GM21515 (cell line): ENCODE measurements around the gene DOK6.

ENCODE experiments used
- ATAC-seq: cut with Tn5 transposase; IDR thresholded peaks from one replicate; pipeline ENCODE4 v1.9.1; 2021; ENCODE audit not compliant: unreplicated experiment

The DOK6 gene

GRCh38 chr18:69680123-69680522 lies 279.4 kb downstream of the DOK6 start:
- no peak for ATAC-seq

DNA sequence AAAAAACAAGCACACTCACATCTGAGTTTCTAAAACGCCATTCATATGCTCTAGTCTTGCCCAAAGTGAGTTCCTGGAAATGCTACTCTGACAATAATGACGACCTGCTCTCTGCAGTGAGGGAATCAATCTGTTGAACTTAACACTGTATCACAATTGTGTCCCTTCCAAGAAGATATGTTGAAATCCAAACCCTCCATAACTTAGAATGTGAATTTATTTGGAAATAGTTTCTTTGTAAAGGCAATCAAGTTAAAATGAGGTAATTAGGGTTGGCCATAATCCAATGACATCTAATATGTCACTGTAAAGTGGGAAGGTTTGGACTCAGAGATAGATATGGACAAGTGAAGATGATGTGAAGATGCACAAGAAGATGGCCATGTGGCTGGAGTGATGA lies 282.5 kb downstream of the DOK6 start:
- ATAC-seq, result no peak

DNA sequence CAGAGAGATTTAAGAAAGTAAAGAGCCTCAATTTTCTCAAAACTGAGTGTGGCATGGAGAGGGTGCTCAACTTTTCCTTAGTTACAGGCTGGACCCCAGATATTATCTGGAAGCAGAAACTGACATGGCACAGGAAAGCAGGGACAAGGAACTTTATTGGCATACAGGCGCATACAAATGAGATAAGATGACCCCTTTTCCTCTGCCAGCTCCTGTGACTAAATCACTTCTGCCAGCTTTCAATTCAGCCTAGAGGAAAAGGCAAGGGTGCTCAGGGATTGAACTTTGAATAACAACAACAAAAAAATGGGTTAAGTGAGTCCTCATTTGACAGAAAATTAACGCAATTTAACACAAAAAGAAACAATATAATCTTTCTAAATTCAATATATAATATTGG lies 284.1 kb downstream of the DOK6 start:
- no peak for ATAC-seq

DNA sequence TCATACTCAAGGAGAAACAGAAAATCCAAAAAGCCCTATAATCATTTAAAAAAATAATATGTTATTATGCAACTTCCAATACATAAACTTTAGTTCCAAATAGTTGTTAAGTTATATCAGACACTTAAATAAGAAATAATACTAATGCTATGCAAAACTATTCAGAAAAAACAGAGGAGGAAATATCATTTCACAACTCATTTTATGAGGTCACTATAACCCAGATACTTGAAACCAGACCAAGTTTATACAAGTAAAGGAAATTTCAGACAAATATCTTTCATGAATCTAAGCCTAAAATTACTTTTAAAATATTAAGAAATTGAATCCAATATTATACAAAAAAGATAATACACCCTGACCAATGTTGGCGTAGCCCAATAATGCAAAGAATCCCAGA lies 286.2 kb downstream of the DOK6 start:
- no peak for ATAC-seq

- no peak for ATAC-seq
These were observed 288.6 kb downstream of the DOK6 start for GRCh38 chr18:69689121-69689759.

GRCh38 chr18:69691008-69691760 lies 290.5 kb downstream of the DOK6 start:
- no peak for ATAC-seq

DNA sequence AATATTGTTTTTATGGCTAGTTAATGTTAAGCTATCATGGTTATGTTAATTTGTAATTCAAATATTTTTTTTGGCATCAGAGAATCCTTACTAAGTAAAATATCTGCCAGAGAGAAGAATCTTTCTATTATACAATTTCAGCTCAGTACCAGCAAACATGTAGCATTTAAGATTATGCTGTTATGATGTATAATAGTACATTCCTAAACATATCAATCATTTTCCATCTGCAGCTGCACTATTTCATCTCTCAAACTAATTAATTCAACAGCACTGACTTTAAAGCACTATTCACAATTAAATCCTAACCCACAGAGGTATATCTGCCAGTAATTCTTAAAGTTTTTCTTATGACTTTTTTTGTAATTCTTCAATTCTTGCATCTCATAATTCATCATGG lies 296.4 kb downstream of the DOK6 start:
- ATAC-seq, result no peak

GRCh38 chr18:69697689-69698088 lies 297.0 kb downstream of the DOK6 start:
- ATAC-seq, result no peak

DNA sequence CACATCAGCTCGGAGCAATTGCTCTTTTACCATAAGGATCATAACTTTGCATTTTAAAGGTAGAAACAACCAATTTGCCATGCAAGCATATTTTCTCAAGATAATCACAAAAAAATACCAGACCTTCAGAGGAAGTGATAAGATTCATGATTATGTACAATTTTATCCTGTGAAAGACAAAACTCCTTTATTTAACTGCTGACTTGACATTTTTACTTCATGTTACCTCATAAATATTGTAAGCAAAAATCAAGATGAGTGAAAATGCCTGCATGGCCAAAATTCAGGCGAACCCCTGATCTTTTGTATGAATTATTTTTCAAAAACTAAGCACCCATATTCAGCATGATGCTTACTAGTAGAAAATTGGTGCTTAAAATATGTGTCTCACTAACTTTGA lies 300.6 kb downstream of the DOK6 start:
- ATAC-seq, result no peak

GRCh38 chr18:69703461-69703860 lies 302.8 kb downstream of the DOK6 start:
- ATAC-seq, result no peak

- no peak for ATAC-seq
These were observed 305.3 kb downstream of the DOK6 start for GRCh38 chr18:69705987-69706386.

DNA sequence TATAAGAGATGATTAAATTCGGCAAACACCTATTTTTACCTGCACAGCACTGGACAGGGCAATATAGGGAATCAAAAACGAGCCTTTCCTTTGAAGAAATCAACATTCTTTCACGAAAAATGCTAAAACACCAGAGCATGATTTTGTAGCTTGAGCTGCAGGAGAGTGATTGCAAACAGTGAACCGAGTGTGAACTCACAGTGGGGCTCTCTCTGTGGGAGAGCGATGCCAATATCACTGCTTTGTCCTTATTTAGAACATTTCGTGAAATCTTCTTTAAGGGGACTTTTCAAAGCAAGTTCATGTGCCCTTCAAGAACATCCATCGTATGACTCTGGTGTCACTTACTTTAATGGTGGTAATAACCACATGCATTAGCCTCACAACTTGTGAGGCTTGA lies 308.2 kb downstream of the DOK6 start:
- no peak for ATAC-seq

DNA sequence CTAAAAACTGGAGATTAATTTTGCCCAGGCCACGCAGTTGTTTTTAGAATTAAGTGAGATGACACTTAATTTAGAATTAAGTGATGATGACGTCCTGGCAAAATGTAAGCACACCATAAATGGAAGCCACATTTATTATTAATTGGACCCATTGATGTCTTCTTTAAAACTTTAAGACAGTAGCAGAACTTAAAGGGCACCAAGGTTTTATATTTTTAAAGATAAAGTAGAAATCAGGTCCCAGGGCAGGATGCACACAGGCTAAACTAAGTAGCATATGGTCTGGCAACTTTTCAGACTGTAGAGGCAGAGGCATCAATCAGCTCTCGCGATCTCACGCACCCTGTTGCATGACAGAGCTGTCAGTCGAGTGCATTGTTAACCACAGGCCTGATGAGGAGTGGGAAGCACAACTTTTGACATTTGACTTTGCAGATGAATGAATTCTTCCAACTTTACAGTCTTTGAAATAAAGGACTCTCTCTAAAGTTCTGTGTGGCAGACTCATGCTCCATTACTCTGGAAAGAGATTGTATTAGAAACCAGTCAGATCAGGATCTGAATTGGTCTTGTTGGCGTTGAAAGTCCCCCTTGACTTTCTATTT lies 314.6 kb downstream of the DOK6 start:
- no peak for ATAC-seq

GRCh38 chr18:69717586-69717985 lies 316.9 kb downstream of the DOK6 start:
- no peak for ATAC-seq

- ATAC-seq, result no peak
These were observed 318.3 kb downstream of the DOK6 start for GRCh38 chr18:69718912-69719547.

DNA sequence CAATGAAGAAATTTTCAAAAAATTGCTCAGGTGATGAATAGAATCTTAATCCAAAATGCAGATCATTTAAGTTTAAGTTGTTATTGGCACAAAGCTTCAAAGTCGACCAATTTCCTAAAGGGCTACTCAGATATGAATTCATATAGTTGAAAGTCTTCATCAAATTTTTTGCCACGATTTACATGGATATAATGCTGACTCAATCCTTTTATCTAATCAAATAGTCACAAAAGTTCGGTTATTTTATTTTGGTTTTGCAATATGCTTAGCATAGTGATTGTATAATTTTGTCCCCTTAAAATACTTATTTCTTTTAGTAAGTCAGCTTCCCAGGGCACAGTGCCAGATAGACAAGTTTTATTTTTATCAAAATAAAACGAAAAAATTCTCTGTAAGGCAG lies 319.7 kb downstream of the DOK6 start:
- ATAC-seq, result no peak

DNA sequence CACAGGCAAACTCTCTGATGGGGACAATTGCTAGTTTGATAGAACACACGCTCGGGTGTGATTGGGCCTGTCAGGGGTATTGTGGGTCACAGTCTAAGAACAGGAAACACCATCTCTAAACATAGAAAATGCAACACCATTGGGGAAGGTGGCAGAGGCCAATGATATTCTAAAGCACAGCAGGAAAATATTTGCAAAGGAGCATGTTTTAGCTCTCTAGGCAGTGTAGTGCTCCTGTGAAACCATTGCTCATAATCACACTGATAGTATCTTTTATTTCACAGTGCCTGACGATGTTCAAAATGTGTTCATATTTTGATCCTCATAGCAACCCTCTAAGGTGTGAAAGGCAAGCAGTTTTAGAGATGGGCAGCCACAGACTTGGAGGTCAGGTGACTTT lies 322.7 kb downstream of the DOK6 start:
- no peak for ATAC-seq

DNA sequence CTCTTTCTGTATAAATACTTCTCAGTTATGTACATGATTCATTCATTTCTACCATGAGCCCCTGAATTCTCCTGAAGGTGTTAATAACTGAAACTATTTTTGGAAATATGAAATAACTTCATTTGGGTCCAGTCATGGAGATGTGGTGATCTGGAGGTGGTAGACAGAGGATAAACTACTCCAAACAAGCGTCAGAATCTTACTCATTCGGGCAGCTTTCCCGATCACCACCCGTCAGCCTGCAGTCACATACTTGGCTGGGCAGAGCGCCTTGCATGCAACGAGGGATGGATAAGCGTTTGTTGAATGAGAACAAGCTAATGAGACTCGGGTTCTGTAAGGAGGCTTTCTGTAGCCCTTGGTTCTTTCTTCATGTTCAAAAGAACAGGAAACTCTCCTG lies 324.3 kb downstream of the DOK6 start:
- no peak for ATAC-seq

- ATAC-seq, result no peak
These were observed 325.3 kb downstream of the DOK6 start for GRCh38 chr18:69725855-69726508.

- no peak for ATAC-seq
These were observed 327.4 kb downstream of the DOK6 start for GRCh38 chr18:69727912-69728572.

- ATAC-seq, result no peak
These were observed 330.0 kb downstream of the DOK6 start for GRCh38 chr18:69730664-69731063.
